Measurements from ENCODE around the gene UNC80. TPM values are rescaled to one million over a fixed set of nuclear protein-coding genes. Genes with fewer than 3 reads are reported as not detected.

Gene UNC80
- total RNA-seq, 2 donors from 2014 or later = 3.6 to 8.6 TPM

GRCh38 chr2:209868271-209868994, 96.8 kb downstream of the UNC80 start:
- DNase-seq (ENCODE audit: low spot score) = no peak
- H3K4me1 ChIP-seq (replicated peaks) = no peaks in the 10 kb centered on the region
- intact Hi-C loops (cut with DNase I) = no loop called here
- H3K27ac ChIP-seq = no peak overlapping the region
- no peaks in the 10 kb centered on the region for H3K36me3 ChIP-seq
- TF ChIP-seq POLR2A (IDR thresholded peaks at IDR 0.05) = no peak
- no peak for TF ChIP-seq CTCF (IDR thresholded peaks at IDR 0.05)
- no peak for TF ChIP-seq POLR2AphosphoS5 (IDR thresholded peaks at IDR 0.05)
- no peak overlapping the region for H3K4me3 ChIP-seq
- no peaks in the 10 kb centered on the region for H3K27me3 ChIP-seq (replicated peaks; ENCODE audit: insufficient read depth)
- H3K9me3 ChIP-seq = no peaks in the 10 kb centered on the region
- WGBS = 93% methylated on average over 6 of the region's 6 CpGs

DNA sequence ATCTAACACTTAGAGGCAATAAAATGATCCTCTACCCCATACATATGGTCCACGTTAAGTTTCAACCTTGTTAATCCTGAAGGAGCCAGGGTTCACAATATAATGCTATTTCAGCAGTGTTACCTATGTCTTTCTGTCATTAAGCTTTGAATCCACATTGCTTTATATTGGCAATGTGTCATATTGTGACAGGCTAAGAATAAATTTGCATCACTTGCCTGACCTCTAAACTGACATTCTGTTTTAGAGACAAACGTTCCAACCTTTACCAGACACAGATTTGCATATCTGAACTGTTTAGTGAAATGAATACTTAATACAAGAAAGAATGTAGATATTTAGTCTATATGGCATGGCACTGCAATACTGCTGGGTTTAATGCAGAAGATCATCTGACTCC, 98.4 kb downstream of the UNC80 start:
- Histone ChIP-seq H3K9me3 (no peaks in the 10 kb centered on the region), H3K27me3 (replicated peaks; ENCODE audit: insufficient read depth) (no peaks in the 10 kb centered on the region), H3K4me1 (replicated peaks) (no peaks in the 10 kb centered on the region), H3K4me3 (no peak overlapping the region), H3K36me3 (no peaks in the 10 kb centered on the region), H3K27ac (no peak overlapping the region)
- TF ChIP-seq CTCF (IDR thresholded peaks at IDR 0.05) (no peak), POLR2A (IDR thresholded peaks at IDR 0.05) (no peak), POLR2AphosphoS5 (IDR thresholded peaks at IDR 0.05) (no peak)
- DNase-seq (ENCODE audit: low spot score) = no peak
- WGBS = 44% methylated on average over 2 of the region's 2 CpGs
- intact Hi-C loops (cut with DNase I) = no loop called here

DNA sequence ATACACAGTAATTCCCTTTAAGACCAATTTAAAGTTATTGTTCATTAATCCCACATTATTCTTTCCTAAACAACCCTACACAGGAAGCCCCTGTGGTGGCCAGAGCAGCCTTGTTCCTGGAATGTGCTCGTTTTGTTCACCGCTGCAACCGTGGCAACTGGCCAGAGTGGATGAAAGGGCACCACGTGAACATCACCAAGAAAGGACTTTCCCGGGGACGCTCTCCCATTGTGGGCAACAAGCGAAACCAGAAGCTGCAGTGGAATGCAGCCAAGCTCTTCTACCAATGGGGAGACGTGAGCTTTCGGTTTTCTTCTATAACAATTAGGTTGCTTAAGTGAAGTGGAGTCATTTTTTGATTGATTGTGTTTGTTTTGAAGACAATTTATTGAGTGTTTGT, 101.0 kb downstream of the UNC80 start:
- TF ChIP-seq CTCF (IDR thresholded peaks at IDR 0.05) (no peak), POLR2A (IDR thresholded peaks at IDR 0.05) (no peak), POLR2AphosphoS5 (IDR thresholded peaks at IDR 0.05) (no peak)
- no peaks in the 10 kb centered on the region for H3K4me1 ChIP-seq (replicated peaks)
- no peaks in the 10 kb centered on the region for H3K9me3 ChIP-seq
- H3K27me3 ChIP-seq (replicated peaks; ENCODE audit: insufficient read depth) = no peaks in the 10 kb centered on the region
- no peak overlapping the region for H3K4me3 ChIP-seq
- peak; percentile 39 for DNase-seq (ENCODE audit: low spot score)
- H3K27ac ChIP-seq = no peak overlapping the region
- 55% methylated on average over 9 of the region's 9 CpGs for WGBS
- intact Hi-C loops (cut with DNase I) = no loop called here
- no peaks in the 10 kb centered on the region for H3K36me3 ChIP-seq

DNA sequence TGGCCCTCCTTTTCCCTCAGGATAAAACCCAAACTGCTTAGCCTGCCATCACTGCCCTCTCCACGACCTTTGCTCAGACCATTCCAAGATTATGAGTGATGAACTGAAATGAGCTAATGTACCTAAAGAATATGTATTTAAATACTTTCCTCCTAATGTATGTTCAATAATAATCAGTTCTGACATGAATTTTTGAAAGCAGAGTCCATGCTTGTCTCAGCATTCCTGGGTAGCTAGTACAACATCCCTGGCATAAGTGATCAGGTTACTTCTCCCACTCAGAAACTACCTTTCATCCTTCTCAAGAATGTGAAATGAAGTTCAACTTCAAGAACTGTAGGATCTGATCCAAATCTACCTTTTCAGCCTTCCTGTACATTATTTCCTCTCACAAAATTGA, 103.6 kb downstream of the UNC80 start:
- WGBS = 84% methylated on average over 1 of the region's 1 CpG
- Histone ChIP-seq H3K4me3 (no peak overlapping the region), H3K27ac (no peak overlapping the region), H3K27me3 (replicated peaks; ENCODE audit: insufficient read depth) (no peaks in the 10 kb centered on the region), H3K36me3 (no peaks in the 10 kb centered on the region), H3K9me3 (no peaks in the 10 kb centered on the region), H3K4me1 (replicated peaks) (no peaks in the 10 kb centered on the region)
- intact Hi-C loops (cut with DNase I) = no loop called here
- no peak for TF ChIP-seq CTCF (IDR thresholded peaks at IDR 0.05)
- no peak for TF ChIP-seq POLR2AphosphoS5 (IDR thresholded peaks at IDR 0.05)
- no peak for TF ChIP-seq POLR2A (IDR thresholded peaks at IDR 0.05)
- DNase-seq (ENCODE audit: low spot score) = no peak

DNA sequence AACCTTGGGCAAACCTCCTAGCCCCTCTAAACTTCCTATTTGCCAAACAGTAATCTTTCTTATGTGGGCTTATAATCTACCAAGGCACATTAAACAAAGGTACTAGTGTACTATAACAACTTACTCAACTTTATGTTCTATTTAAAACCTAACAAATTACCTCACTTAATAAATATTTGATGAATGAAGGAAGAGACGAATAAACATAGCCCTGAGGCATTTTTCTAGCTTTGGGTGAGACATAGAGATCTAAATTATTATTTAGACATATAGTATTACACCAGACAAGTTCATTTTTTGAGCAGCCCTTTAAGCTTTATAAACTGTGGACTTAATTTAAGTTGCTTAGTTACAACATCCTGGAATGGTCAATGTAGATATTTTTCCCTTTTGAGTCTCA, 104.6 kb downstream of the UNC80 start:
- Histone ChIP-seq H3K4me1 (replicated peaks) (no peaks in the 10 kb centered on the region), H3K27me3 (replicated peaks; ENCODE audit: insufficient read depth) (no peaks in the 10 kb centered on the region), H3K9me3 (no peaks in the 10 kb centered on the region), H3K4me3 (no peak overlapping the region), H3K36me3 (no peaks in the 10 kb centered on the region), H3K27ac (no peak overlapping the region)
- DNase-seq (ENCODE audit: low spot score) = no peak
- WGBS = 11% methylated on average over 1 of the region's 1 CpG
- intact Hi-C loops (cut with DNase I) = no loop called here
- TF ChIP-seq POLR2A (IDR thresholded peaks at IDR 0.05) (no peak), CTCF (IDR thresholded peaks at IDR 0.05) (no peak), POLR2AphosphoS5 (IDR thresholded peaks at IDR 0.05) (no peak)

Data from prostate gland (tissue), 2 donors.